Measurements from ENCODE around the gene MYL3. TPM values are rescaled to one million over a fixed set of nuclear protein-coding genes. Genes with fewer than 3 reads are reported as not detected.

Gene MYL3
- total RNA-seq, 6 donors from 2014 or later, result 1.2 to 6.3 (median 2.6) TPM

GRCh38 chr3:46845860-46846623, 17.2 kb downstream of the MYL3 start:
- H3K27me3 ChIP-seq, result no peaks in the 10 kb centered on the region
- peaks cover 16 to 29% (median 22%) of the 10 kb centered on the region in 4 donors for H3K4me1 ChIP-seq
- H3K4me3 ChIP-seq, result peak overlapping the region; percentile 30 to 63 (median 52)
- DNase-seq, result peak; percentile 87 to 95
- peak overlapping the region; percentile 78 to 89 (median 82) for H3K27ac ChIP-seq
- peak; percentile 47 to 75 (median 64) for TF ChIP-seq CTCF (IDR thresholded peaks at IDR 0.05)
- no peak for TF ChIP-seq EP300 (IDR thresholded peaks at IDR 0.05)
- peak in 2 of 4 donors; percentile 4 to 49 for TF ChIP-seq POLR2A (IDR thresholded peaks at IDR 0.05)
- TF ChIP-seq POLR2AphosphoS5 (IDR thresholded peaks at IDR 0.05), result peak in 1 of 2 donors; percentile 34
- H3K36me3 ChIP-seq, result no peaks in the 10 kb centered on the region
- ATAC-seq (ENCODE audit: low FRiP score in 2 of 2), result peak; percentile 85 to 93
- WGBS, 2 donors, result 0 to 2% methylated on average over 15 to 38 of the region's 53 CpGs
- H3K9me3 ChIP-seq, result peaks cover 5 to 11% (median 6%) of the 10 kb centered on the region in 4 donors

DNA sequence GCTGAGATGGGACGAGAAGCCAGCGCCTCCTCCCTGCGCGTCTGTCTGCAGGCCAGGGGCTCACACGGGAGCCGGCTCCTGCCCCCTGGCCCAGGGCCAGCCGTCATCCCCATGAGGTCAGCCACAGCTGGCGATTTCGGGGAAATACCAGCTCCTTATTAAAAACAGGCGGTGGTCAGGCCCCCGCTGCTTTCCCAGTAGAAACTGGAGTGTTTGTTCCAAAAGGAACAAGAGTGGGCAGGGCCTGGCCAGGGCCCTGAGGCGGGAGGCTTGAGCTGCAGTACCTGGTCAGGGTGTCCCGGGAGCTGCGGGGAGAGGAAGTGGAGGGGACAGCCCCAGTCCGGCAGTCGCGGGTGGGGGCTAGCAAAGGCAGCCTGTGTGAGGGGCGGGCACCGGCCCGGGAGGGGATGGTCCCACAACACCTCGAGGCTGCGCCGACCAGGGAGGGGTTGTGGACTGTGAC, 17.8 kb downstream of the MYL3 start:
- H3K36me3 ChIP-seq, result no peaks in the 10 kb centered on the region
- DNase-seq (peak; percentile 89 to 92), ATAC-seq (ENCODE audit: low FRiP score in 2 of 2) (peak; percentile 82 to 88)
- peak overlapping the region; percentile 30 to 63 (median 52) for H3K4me3 ChIP-seq
- H3K27ac ChIP-seq, result peak overlapping the region; percentile 78 to 89 (median 82)
- TF ChIP-seq EP300 (IDR thresholded peaks at IDR 0.05) (peak in 2 of 4 donors; percentile 18 to 76), POLR2A (IDR thresholded peaks at IDR 0.05) (no peak), CTCF (IDR thresholded peaks at IDR 0.05) (no peak), POLR2AphosphoS5 (IDR thresholded peaks at IDR 0.05) (peak; percentile 20 to 59)
- peaks cover 5 to 17% (median 12%) of the 10 kb centered on the region in 4 donors for H3K9me3 ChIP-seq
- no peaks in the 10 kb centered on the region for H3K27me3 ChIP-seq
- 4 to 5% methylated on average over 9 to 20 of the region's 23 CpGs for WGBS, 2 donors
- peaks cover 16 to 29% (median 22%) of the 10 kb centered on the region in 4 donors for H3K4me1 ChIP-seq

GRCh38 chr3:46844881-46845312, 18.3 kb downstream of the MYL3 start:
- ATAC-seq (ENCODE audit: low FRiP score in 2 of 2), result no peak
- DNase-seq, result no peak
- peak overlapping the region; percentile 78 to 89 (median 82) for H3K27ac ChIP-seq

DNA sequence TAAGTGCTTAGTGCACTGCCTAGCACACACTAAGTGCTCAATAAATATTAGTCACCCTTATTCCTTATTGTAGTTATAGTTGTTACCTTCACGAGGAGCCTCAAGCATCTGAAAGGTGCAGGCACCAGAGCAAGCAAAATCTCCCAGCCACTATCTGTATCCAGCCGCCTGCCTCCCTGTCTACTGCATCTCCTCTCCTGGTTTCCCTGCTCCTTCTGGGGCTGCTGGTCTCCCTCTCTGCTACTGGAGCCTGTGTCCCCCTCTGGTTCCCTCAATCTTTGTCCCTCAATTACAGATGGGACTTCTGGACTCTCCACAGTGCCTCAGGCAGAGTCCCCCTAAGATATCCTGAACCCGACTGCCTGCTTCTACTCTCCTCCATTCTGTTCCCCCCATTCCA, 18.8 kb downstream of the MYL3 start:
- no peak overlapping the region for H3K4me3 ChIP-seq
- WGBS, 2 donors, result 76 to 87% methylated on average over 3 of the region's 3 CpGs
- no peaks in the 10 kb centered on the region for H3K36me3 ChIP-seq
- ATAC-seq (ENCODE audit: low FRiP score in 2 of 2) (no peak), DNase-seq (no peak)
- H3K9me3 ChIP-seq, result peaks cover 5 to 28% (median 16%) of the 10 kb centered on the region in 4 donors
- H3K4me1 ChIP-seq, result peaks cover 16 to 29% (median 22%) of the 10 kb centered on the region in 4 donors
- H3K27ac ChIP-seq, result peak overlapping the region in 3 of 4 donors; percentile 78 to 89 (median 84)
- TF ChIP-seq CTCF (IDR thresholded peaks at IDR 0.05) (no peak), POLR2A (IDR thresholded peaks at IDR 0.05) (no peak), EP300 (IDR thresholded peaks at IDR 0.05) (no peak), POLR2AphosphoS5 (IDR thresholded peaks at IDR 0.05) (no peak)
- H3K27me3 ChIP-seq, result no peaks in the 10 kb centered on the region

More at GRCh38 chr3:46844881-46845312, 18.3 kb downstream of the MYL3 start:
- H3K36me3 ChIP-seq, result no peaks in the 10 kb centered on the region
- TF ChIP-seq CTCF (IDR thresholded peaks at IDR 0.05) (no peak), EP300 (IDR thresholded peaks at IDR 0.05) (no peak), POLR2AphosphoS5 (IDR thresholded peaks at IDR 0.05) (no peak), POLR2A (IDR thresholded peaks at IDR 0.05) (no peak)
- peaks cover 16 to 29% (median 22%) of the 10 kb centered on the region in 4 donors for H3K4me1 ChIP-seq
- H3K27me3 ChIP-seq, result no peaks in the 10 kb centered on the region
- 36 to 57% methylated on average over 4 to 11 of the region's 11 CpGs for WGBS, 2 donors
- peak overlapping the region in 3 of 4 donors; percentile 47 to 63 (median 58) for H3K4me3 ChIP-seq
- peaks cover 5 to 23% (median 16%) of the 10 kb centered on the region in 4 donors for H3K9me3 ChIP-seq
